H54 (cell line): ENCODE measurements around the gene ARHGAP30.

ENCODE experiments used
- DNase-seq: peaks from one replicate; pipeline ENCODE4 v3.0.0; 2011; ENCODE audit warnings: low spot score, mixed read lengths; ENCODE audit not compliant: insufficient read length
- FAIRE-seq: peaks from 3 replicates; lab custom pipeline; 2011; peaks lifted over from hg19 to GRCh38; lab: Jason Lieb, UNC
- POLR2A ChIP-seq: IDR thresholded peaks from 2 replicates; pipeline ENCODE4 v1.6.1; 2011; ENCODE audit warnings: low read depth, mild to moderate bottlenecking, low read length

The ARHGAP30 gene

DNA sequence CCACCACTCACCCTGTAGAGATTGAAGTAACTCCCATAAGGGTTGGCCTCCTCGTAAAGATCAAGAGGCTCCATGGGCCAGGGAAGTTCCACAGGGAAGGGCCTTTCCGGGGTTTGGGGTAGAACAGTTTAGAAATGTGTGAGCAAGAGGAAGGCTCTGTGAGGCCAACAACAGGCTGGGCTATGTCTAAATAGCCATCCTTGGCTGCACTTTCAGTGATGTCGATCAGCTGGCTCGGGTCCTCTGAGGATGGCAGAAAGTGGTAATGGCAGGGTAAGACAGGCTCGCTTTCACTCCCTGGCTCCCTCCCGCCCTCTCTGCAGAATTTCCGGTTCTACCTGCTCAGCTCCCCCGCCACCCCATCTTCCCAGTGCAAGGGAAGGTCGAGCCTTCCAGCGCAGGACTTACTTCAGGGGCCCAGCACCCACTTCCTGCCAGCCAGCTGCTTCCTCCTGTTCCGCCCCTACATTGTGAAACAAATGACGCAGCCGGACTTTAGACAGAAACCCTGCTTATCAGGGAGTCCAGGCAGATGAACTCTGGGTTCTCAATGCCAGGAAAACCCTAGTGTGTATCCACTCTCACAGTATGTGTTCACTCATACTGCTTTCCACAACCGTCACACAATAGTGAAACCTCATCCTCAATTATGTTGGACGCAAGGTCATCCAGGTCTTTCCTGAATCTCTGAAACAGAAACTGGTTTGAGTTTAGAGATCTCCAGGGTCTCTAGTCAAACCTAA lies 56.0 kb downstream of the ARHGAP30 start:
- DNase-seq (no peak), FAIRE-seq (no peak)
- no peak for TF ChIP-seq POLR2A

DNA sequence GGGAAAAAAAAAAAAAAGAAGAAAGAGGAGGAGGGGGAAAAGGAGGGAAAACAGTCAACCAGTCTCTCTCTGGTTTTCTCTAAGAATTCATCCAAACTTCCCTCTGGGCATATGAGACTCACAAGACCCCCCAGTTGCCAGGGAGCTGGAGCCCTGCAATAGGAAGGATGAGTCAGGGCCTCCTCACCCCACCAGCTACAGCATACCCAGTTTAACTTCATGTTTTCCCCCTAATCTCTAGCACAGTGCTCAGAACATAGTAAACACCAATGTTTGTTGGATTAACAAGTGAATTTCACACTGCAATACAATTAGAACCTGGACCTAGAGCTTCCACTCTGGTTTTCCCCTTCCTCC lies 56.6 kb downstream of the ARHGAP30 start:
- DNase-seq (no peak), FAIRE-seq (no peak)
- TF ChIP-seq POLR2A, result no peak

DNA sequence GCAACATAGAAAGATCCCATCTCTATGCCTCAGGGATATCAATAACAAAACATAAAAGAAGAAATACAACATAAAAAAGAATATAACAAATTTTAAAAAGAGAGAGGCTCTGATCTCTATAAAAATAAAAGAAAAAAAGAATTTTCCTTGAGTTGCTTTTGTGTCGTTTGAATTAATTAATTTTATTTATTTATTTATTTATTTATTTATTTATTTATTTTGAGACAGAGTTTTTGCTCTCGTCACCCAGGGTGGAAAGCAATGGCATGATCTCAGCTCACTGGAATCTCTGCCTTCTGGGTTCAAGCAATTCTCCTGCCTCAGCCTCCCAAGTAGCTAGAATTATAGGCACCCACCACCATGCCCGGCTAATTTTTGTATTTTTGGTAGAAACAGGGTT lies 57.3 kb downstream of the ARHGAP30 start:
- FAIRE-seq, result no peak
- no peak for TF ChIP-seq POLR2A
- DNase-seq, result no peak

DNA sequence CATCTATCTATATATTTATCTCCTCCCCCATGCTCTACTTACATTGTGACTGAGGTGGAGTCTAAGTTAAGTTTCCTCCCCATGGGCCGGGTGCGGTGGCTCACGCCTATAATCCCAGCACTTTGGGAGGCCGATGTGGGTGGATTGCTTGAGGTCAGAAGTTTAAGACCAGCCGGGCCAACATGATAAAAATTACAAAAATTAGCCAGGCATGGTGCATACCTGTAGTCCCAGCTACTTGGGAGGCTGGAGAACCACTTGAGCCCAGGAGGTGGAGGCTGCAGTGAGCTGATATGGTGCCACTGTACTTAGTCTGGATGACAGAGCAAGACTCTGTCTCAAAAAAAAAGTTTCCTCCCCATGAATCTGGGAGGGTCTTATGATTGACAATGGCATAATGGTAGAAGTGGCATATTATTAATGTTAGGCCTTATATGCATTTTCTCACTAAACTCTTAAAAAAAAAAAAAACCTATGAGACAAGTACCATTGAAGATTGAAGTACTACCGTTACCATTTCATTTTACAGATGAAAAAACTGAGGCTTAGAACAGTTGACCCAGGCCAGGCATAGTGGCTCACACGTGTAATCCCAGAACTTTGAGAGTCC lies 60.0 kb downstream of the ARHGAP30 start:
- DNase-seq (no peak), FAIRE-seq (no peak)
- TF ChIP-seq POLR2A, result no peak

DNA sequence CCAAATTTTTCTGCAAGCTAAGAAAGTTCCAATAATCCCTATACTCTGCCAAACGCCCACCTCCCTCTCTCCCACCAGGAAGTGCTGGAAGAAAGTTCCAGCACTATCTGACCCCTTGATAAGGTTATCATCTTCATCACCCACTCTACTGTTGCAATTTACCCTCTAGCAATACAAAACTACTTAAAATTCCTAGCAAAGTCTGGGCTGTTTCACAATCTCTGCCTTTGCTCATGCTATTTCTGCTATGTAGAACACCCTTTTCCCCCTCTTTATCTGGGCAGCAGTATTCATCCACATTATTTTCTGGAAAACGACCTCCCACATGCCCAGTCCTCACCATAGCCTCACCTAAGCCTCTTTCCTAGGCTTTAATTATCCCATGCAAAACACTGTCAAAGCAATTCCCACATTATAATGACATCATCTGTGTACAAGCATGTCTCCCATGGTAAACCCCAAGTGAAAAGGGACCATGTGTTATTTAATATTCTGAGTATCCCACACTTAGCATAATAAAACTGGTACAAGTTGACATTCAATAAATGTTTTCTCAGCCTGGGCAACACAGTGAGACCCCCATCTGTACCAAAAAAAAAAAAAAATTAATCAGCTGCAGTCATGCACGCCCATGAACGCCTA lies 60.7 kb downstream of the ARHGAP30 start:
- DNase-seq, result no peak
- TF ChIP-seq POLR2A, result no peak
- FAIRE-seq, result no peak

DNA sequence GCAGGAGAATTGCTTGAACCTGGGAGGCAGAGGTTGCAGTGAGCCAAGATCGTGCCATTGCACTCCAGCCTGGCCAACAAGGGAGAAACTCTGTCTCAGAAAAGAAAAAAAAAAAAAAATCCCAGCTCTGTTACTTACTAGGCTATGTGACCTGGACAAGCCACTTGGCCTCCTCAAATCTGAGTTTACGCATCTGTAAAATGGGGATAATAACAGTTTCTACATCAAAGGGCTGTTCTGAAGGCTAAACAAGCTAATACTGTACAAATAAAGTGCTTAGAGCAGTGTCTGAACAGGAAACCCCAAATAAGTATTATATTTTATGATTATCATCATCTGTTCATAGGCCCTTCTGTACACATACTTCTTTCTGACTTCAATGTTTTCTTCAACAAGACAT lies 62.3 kb downstream of the ARHGAP30 start:
- no peak for TF ChIP-seq POLR2A
- FAIRE-seq, result no peak
- no peak for DNase-seq

DNA sequence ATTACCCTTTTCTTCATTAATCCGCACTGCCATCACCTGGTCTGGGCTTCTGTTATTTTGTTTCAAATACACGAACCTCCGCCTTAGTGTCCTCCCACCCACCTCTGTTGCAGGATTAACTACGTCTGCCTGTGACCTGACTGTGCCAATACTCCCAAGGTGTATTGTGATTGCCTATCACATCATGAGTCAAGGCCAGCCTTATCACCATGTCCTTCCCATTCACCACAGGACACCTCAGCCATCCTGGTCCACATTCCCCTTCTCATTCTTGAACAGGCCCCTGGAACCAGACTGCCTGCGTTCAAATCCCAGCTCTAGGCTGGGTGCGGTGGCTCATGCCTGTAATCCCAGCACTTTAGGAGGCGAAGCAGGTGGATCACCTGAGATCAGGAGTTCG lies 63.1 kb downstream of the ARHGAP30 start:
- no peak for DNase-seq
- FAIRE-seq, result no peak
- no peak for TF ChIP-seq POLR2A

DNA sequence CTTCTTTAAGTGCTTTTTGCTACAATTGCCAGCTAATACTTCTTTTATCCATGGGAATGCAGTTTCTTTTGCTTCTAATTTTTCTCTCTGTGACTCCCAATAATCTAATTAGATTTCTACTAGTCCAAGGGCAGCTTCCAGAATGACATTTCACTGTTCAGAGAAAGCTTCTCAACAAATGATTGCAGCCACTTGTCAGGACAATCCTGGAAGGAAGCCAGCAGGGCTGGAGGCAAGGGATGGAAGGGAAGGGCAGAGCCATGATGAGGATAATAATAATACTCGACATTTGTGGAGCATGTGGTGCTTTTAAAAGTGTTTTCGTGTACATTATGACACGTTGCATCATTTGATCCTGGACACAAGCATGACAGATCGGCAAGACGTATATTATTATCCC lies 68.2 kb downstream of the ARHGAP30 start:
- TF ChIP-seq POLR2A, result no peak
- FAIRE-seq (no peak), DNase-seq (no peak)

DNA sequence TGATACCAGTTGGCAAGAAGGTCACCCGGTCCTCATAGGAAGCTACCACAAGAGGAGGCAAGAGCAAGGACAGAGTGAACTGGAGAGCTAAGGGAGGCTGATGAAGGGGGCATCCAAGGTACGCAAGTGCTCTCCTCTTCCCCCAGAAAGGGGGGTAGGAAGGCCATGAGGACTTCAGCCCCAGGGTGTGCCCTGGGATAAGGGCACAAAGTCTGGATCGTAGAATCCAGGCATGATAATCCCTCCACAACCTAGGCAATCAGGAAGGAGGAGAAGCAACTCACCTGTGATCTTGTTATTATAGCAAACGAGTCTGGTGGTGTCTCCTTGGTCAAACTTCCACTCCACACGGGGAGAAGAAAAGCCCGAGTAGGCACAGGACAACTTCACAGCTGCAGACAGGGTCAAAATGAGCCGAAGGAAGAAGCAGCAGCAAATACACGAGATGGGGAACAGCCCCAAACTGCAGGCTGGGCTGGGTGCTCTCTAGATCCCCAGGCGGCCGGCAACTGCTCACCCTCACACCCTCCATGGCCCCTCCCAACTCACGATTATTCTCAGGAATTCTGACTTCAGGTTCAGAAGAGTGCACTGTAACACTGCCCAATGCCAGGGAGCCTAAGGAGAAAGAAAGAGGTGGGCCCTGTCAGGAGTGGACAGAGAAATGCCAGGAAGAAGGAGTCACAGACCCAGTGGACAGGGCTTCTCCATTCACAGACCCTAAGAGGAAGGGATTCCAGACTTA lies 68.8 kb downstream of the ARHGAP30 start:
- TF ChIP-seq POLR2A, result no peak
- FAIRE-seq (no peak), DNase-seq (no peak)

DNA sequence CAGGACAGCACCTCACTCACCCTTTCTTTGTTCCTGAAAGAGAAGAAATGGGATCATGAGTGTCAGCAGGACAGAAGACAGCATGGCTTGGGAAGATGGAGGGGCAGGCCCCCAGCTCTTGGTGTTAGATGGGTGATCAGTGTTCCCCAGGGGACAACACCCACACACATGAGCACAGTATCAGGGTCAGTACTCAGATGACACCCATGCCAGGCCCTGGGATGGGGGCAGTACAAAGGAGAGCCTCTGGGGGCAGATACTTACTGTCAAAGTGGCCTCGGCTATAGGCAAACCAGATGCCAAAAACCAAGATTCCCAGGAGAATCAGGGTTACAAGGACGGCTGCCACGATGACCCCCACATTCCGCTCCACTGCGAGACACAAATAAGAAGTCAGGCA lies 70.3 kb downstream of the ARHGAP30 start:
- FAIRE-seq, result no peak
- no peak for DNase-seq
- no peak for TF ChIP-seq POLR2A

DNA sequence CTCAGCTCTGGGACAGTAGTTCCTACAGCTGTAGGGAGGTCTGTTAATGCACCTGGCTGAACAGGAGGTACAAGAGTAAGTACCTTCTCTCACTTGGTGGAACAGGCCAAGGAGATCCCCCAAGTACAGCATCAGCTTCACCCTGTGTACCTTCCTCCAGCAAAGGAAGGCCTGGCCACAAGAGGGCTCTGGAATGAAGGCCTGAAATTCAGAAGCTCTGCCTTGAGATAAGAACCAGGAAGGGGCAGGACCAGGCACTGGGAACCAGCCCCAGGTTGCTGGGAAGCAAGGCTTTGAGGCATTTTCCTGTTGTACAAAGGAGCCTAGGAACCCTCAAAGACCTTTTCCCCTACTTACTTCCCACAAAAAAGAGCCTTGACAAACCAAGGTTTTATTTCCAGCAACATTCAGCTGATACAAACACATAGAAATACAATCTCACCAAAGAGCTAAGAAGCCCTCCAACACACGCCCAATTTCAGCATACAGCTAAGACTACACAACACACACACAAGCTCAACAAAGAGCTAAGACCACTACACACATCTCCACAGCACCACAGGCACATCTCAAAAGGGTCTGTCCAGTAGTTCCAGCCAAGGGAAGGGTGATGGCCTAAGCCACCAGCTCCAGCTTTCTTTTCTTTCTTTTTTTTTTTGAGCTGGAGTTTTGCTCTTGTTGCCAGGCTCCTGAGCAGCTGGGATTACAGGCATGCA lies 72.2 kb downstream of the ARHGAP30 start:
- DNase-seq (no peak), FAIRE-seq (no peak)
- TF ChIP-seq POLR2A, result no peak
